Transverse colon (tissue), 4 donors: ENCODE data around the gene TRPT1. TPM values are rescaled to one million over a fixed set of nuclear protein-coding genes. Genes with fewer than 3 reads are reported as not detected.

Experiments
- DNase-seq: peaks from one replicate; pipeline ENCODE4 v3.0.0-alpha.2; 2019
- H3K27ac ChIP-seq, 4 donors: fragments of 200-600 bp; sonication (generic); 2 replicates each; pipeline ENCODE4 v1.5.1; 2016 to 2018; ENCODE audit warnings: inconsistent platforms in 4 of 4
- H3K27me3 ChIP-seq: fragments of 200-600 bp; sonication (generic); 2 replicates; pipeline ENCODE4 v1.5.1; 2017; ENCODE audit warnings: inconsistent platforms
- H3K36me3 ChIP-seq, 4 donors: fragments of 200-600 bp; sonication (generic); 2 replicates each; pipeline ENCODE4 v1.5.1; 2017 to 2019; ENCODE audit warnings: inconsistent platforms in 4 of 4
- H3K4me1 ChIP-seq, 4 donors: fragments of 200-600 bp; sonication (generic); 2 replicates each; pipeline ENCODE4 v1.5.1; 2017 to 2020; ENCODE audit warnings: inconsistent platforms in 4 of 4
- H3K4me3 ChIP-seq, 4 donors: fragments of 200-600 bp; sonication (generic); 1 replicate in 1 of 4; 2 replicates in 3 of 4; pipeline versions ENCODE4 v1.5.1 to v1.6.1; 2017 to 2019; ENCODE audit warnings: inconsistent platforms in 4 of 4
- H3K9me3 ChIP-seq, 2 donors: fragments of 200-600 bp; sonication (generic); 2 replicates each; pipeline ENCODE4 v1.5.1; 2017 to 2019; ENCODE audit warnings: inconsistent platforms in 2 of 2
- EP300 ChIP-seq: sonication (generic); formaldehyde crosslinking; IDR thresholded peaks from one replicate; pipeline ENCODE4 v1.6.1; 2017; ENCODE audit warnings: antibody characterized with exemption, low read depth
- POLR2A ChIP-seq: fragments of 450-650 bp; IDR thresholded peaks from one replicate; pipeline ENCODE4 v1.6.1; 2016; ENCODE audit warnings: antibody characterized with exemption, mild to moderate bottlenecking, moderate library complexity
- POLR2AphosphoS5 ChIP-seq, 3 donors: sonication (generic); formaldehyde crosslinking; IDR thresholded peaks; one replicate each; pipeline ENCODE4 v1.6.1; 2016; ENCODE audit warnings: antibody characterized with exemption in 3 of 3
- WGBS, 2 donors: methylation state at CpG; one replicate each; pipeline ENCODE4 v1.1.5; 2018; ENCODE audit warnings: low coverage in 1 of 2; 5-methylcytosine and 5-hydroxymethylcytosine counted together
- in situ Hi-C, 4 donors: fragments of 200-750 bp; cut with MboI; loops; one replicate each; pipeline versions ENCODE4 v1.15.0 to v1.15.1; 2017; ENCODE audit warnings: low sequenced_read_pairs in 3 of 4, low pct_ligation_motif_present in 1 of 4, low pct_unique_long_range_greater_than_20kb in 1 of 4
- intact Hi-C: fragments of 100-400 bp; cut with DNase I; formaldehyde crosslinking; loops from one replicate; pipeline ENCODE4 v1.15.1; 2023; ENCODE audit warnings: low total_unique reads
- total RNA-seq, 4 donors: library from RNA; depleted of rRNA; stranded (reverse); fragments of >200 nt; gene quantifications; one replicate each; pipeline ENCODE4 v1.1.0, GENCODE V29; 2016
- TF ChIP-seq, protein P1 (sequence below), 5 experiments: fragments of 200-600 bp in 3 of 5; fragments of 450-650 bp in 2 of 5; sonication (generic) in 3 of 5; IDR thresholded peaks; 1 replicate in 2 of 5; 2 replicates in 3 of 5; pipeline ENCODE4 v1.5.1; 2016 to 2017; ENCODE audit warnings: antibody characterized with exemption in 5 of 5, inconsistent platforms in 3 of 5, mild to moderate bottlenecking in 2 of 5, moderate library complexity in 1 of 5

TRPT1 gene, protein sequence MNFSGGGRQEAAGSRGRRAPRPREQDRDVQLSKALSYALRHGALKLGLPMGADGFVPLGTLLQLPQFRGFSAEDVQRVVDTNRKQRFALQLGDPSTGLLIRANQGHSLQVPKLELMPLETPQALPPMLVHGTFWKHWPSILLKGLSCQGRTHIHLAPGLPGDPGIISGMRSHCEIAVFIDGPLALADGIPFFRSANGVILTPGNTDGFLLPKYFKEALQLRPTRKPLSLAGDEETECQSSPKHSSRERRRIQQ
- total RNA-seq, result 100 to 1,000 TPM in 2 of 4 donors, 10 to 100 TPM in 2; 82.4 to 113 (median 99.1) TPM

DNA sequence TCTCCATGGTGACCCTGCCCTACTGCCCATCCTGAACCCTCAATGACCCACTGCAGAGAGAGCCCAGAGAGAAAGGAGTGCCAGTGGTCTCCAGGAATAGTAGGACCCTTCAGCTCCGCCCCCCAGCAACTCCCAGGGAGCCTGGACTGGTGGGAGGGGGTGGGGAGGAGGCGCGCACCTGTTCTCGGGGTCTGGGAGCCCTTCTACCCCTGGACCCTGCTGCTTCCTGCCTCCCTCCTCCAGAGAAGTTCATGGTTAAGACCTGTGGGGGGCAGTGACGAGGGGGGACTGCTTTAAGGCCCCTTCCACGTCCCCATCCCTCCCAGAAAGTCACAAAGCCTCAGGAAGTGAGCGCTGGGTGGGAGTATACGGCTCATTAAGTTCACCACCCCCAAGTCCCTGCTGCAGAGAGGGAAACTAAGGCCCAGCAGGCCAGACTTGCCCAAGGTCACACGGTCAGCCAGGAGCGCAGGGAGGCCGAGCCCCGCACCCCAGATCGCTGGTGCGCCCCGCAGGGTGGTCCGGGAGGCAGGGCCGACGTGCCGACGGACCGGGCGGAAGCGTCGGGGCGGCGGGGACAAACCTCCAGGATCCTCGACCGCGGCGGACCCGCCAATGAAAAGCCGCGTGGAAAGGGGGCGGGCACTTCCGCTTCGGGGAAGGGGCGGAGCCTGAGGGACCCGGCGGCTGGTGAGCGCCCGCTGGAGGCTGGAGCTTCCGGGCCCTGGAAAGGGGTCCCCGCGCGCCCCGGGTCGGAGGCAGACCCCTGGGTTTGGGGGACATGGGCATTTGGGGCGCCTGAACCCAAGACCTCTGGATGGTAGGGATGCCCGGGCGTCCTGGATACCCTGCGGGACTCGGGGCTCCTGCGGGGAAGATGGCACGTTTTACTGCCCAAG, at the start of gene TRPT1, which contains the start of gene NUDT22:
TSS of gene TRPT1 (minus strand) at position 579 of the 899 bp plus-strand sequence. CDS start at position 253, 326 bp downstream.
TSS of gene NUDT22 (plus strand) at position 667 of the 899 bp plus-strand sequence. CDS start 379 bp downstream, outside the sequence.
- H3K27ac ChIP-seq, result peak within 1 kb of the TSS; percentile 93 to 97 (median 95)
- in situ Hi-C loops (no loop called here), intact Hi-C loops (no loop called here)
- no peaks in the 10 kb centered on the region for H3K27me3 ChIP-seq
- H3K4me3 ChIP-seq, result peak within 1 kb of the TSS; percentile 59 to 90 (median 84)
- H3K4me1 ChIP-seq, result peaks cover 23 to 44% (median 36%) of the 10 kb centered on the region in 4 donors
- TF ChIP-seq POLR2AphosphoS5 (IDR thresholded peaks at IDR 0.05), result peak; percentile 89 to 95 (median 93)
- no peak for TF ChIP-seq EP300
- TF ChIP-seq POLR2A, result peak; percentile 93
- TF ChIP-seq, protein P1, sequence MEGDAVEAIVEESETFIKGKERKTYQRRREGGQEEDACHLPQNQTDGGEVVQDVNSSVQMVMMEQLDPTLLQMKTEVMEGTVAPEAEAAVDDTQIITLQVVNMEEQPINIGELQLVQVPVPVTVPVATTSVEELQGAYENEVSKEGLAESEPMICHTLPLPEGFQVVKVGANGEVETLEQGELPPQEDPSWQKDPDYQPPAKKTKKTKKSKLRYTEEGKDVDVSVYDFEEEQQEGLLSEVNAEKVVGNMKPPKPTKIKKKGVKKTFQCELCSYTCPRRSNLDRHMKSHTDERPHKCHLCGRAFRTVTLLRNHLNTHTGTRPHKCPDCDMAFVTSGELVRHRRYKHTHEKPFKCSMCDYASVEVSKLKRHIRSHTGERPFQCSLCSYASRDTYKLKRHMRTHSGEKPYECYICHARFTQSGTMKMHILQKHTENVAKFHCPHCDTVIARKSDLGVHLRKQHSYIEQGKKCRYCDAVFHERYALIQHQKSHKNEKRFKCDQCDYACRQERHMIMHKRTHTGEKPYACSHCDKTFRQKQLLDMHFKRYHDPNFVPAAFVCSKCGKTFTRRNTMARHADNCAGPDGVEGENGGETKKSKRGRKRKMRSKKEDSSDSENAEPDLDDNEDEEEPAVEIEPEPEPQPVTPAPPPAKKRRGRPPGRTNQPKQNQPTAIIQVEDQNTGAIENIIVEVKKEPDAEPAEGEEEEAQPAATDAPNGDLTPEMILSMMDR (IDR thresholded peaks at IDR 0.05), result peak in 2 of 5 experiments; percentile 36 to 46
- no peaks in the 10 kb centered on the region for H3K9me3 ChIP-seq
- DNase-seq, result peak; percentile 96
- WGBS, 2 donors, result 2% methylated on average over 50 of the region's 54 CpGs; no CpG with 5 or more reads in 1 of the 2 donors
- H3K36me3 ChIP-seq, result no peaks in the 10 kb centered on the region

DNA sequence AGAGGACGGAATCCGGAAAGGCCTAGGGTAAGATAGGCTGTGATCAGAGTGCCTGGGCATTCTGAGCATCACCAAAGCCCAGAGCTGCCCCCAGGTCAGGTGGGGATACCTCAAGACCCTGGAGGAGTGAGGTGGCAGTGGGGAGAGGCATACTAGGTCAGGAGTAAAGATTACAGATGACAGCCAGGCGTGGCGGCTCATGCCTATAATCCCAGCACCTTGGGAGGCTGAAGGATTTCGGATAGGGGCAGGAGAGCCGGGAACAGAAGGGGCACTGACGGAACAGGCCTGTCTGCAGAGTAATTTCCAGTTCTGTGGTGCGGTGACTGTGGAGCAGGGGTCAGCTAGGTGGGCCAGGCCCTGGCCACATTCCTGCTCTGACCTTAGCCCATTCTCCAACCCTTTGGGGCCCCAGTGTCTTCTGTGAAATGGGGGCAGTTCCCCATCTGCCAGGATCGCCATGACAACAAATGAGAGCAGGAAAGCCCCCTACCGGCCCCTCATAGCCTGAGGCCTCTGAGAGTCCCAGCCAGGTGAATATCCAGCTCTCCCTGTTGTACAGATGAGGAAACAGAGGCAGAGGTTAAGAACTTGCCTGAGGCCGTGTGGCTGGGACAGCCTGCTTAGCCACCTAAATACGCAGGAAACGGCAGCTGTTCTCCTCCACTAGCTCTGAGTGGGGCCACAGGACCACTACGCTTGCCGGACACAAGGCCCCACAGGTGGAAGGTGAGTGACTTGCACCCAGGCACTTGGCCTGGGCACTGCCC, 49.2 kb upstream of the TRPT1 start:
- peaks cover 0 to 13% (median 4%) of the 10 kb centered on the region in 4 donors for H3K36me3 ChIP-seq
- H3K4me1 ChIP-seq, result peaks cover 0 to 49% (median 31%) of the 10 kb centered on the region in 4 donors
- H3K27me3 ChIP-seq, result no peaks in the 10 kb centered on the region
- no peaks in the 10 kb centered on the region for H3K9me3 ChIP-seq
- WGBS, 2 donors, result 93% methylated on average over 15 of the region's 15 CpGs; no CpG with 5 or more reads in 1 of the 2 donors
- H3K27ac ChIP-seq, result peak overlapping the region in 3 of 4 donors; percentile 24 to 96 (median 95)
- no peak for DNase-seq
- in situ Hi-C loops, result no loop called here
- intact Hi-C loops, result no loop called here
- TF ChIP-seq, protein P1 (IDR thresholded peaks at IDR 0.05), result no peak
- TF ChIP-seq EP300, result no peak
- TF ChIP-seq POLR2A, result no peak
- TF ChIP-seq POLR2AphosphoS5 (IDR thresholded peaks at IDR 0.05), result no peak
- H3K4me3 ChIP-seq, result no peak overlapping the region

DNA sequence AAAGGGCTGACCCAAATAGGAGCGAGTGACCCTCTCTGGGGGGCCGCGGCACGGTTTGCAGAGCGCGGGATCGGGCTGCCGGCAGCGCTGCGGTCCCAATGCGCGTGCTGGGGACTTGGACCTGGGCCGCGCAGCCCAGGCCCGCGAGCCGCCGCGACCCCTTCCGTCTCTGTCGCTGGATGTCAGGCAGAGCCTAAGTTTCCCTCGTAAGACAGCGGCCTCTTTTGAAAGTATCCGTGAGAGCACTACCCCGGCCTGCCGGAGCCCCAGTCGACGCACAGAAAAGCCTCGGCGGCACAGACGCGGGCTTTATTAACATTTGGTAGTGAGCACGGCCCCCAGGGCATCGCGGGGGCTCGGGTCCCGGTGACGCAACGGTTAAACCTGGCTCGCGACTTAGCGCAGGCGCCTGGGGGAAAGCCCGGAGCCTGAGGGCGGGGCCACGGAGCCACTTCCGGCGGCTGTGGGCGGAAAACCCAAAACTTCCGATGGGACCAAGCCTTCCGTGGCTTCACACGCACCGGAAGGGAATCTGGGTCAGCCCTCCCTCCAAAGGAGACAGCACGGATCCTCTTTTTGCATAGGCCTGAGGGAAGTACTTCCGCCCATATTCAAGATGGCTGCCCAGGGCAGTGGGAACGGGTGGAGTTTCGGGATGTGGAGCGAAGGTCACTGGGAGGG, 43.7 kb upstream of the TRPT1 start:
- peaks cover 10 to 52% (median 40%) of the 10 kb centered on the region in 4 donors for H3K4me1 ChIP-seq
- TF ChIP-seq POLR2A, result peak; percentile 66
- TF ChIP-seq, protein P1 (IDR thresholded peaks at IDR 0.05), result peak in 1 of 5 experiments; percentile 9
- peak; percentile 76 to 96 (median 84) for TF ChIP-seq POLR2AphosphoS5 (IDR thresholded peaks at IDR 0.05)
- TF ChIP-seq EP300, result no peak
- H3K9me3 ChIP-seq, result no peaks in the 10 kb centered on the region
- no peaks in the 10 kb centered on the region for H3K27me3 ChIP-seq
- peaks cover 0 to 8% (median 3%) of the 10 kb centered on the region in 4 donors for H3K36me3 ChIP-seq
- H3K27ac ChIP-seq, result peak overlapping the region; percentile 97 to 99 (median 98)
- 1% methylated on average over 44 of the region's 58 CpGs; no CpG with 5 or more reads in 1 of the 2 donors for WGBS, 2 donors
- peak overlapping the region; percentile 51 to 85 (median 66) for H3K4me3 ChIP-seq
- intact Hi-C loops, result no loop called here
- peak; percentile 98 for DNase-seq
- in situ Hi-C loops, result no loop called here
